CD4-positive, alpha-beta memory T cell (primary cell): ENCODE measurements around the gene UXS1. TPM values are rescaled to one million over a fixed set of nuclear protein-coding genes. Genes with fewer than 3 reads are reported as not detected.

Source experiments
- CTCF ChIA-PET: fragments of 350-600 bp; sonication (Branson Sonifier 250); formaldehyde crosslinking; loops from one replicate; lab custom pipeline; 2021; ENCODE audit warnings: inconsistent platforms; ENCODE audit not compliant: partially characterized antibody; lab: Charles Lee
- POLR2A ChIA-PET: fragments of 350-600 bp; sonication (Branson Sonifier 250); formaldehyde crosslinking; loops from one replicate; lab custom pipeline; 2021; ENCODE audit not compliant: partially characterized antibody; lab: Charles Lee
- DNase-seq, 5 donors: peaks; one replicate each; pipeline versions ENCODE4 v3.0.0 to v3.0.0-alpha.2; 2020 to 2022; ENCODE audit warnings: mixed read lengths in 1 of 5
- H3K27ac ChIP-seq: one replicate; pipeline ENCODE4 v1.7.0; 2013; ENCODE audit warnings: low read depth, low read length
- H3K27me3 ChIP-seq: 2 replicates; pipeline ENCODE4 v1.7.0; 2013; ENCODE audit warnings: mild to moderate bottlenecking, low read length, moderate library complexity; ENCODE audit not compliant: insufficient read depth
- H3K36me3 ChIP-seq: 2 replicates; pipeline ENCODE4 v1.7.0; 2013; ENCODE audit warnings: mild to moderate bottlenecking, low read length, moderate library complexity; ENCODE audit not compliant: insufficient read depth
- H3K4me1 ChIP-seq: 2 replicates; pipeline ENCODE4 v1.7.0; 2013; ENCODE audit warnings: mild to moderate bottlenecking, low read length, moderate library complexity; ENCODE audit not compliant: insufficient read depth
- H3K4me3 ChIP-seq, 2 donors: one replicate each; pipeline ENCODE4 v1.7.0; 2013; ENCODE audit warnings: low read length in 2 of 2, mild to moderate bottlenecking in 1 of 2
- H3K9me3 ChIP-seq, 2 donors: one replicate each; pipeline ENCODE4 v1.7.0; 2013; ENCODE audit warnings: low read length in 2 of 2, control low read depth in 1 of 2; ENCODE audit not compliant: control insufficient read depth in 1 of 2
- H3K27ac Mint-ChIP-seq, 7 donors: one replicate each; pipeline ENCODE4 v1.8.0; 2020 to 2021; ENCODE audit warnings: mixed read lengths in 7 of 7, mild to moderate bottlenecking in 6 of 7, inconsistent platforms in 3 of 7, moderate library complexity in 3 of 7
- H3K27me3 Mint-ChIP-seq, 2 donors: one replicate each; pipeline ENCODE4 v1.8.0; 2020 to 2021; ENCODE audit warnings: mixed read lengths in 2 of 2
- H3K36me3 Mint-ChIP-seq, 2 donors: one replicate each; pipeline ENCODE4 v1.8.0; 2020 to 2021; ENCODE audit warnings: mixed read lengths in 2 of 2, inconsistent platforms in 1 of 2, mild to moderate bottlenecking in 1 of 2
- H3K4me1 Mint-ChIP-seq, 4 donors: one replicate each; pipeline ENCODE4 v1.8.0; 2020 to 2021; ENCODE audit warnings: mixed read lengths in 4 of 4, mild to moderate bottlenecking in 1 of 4
- H3K4me3 Mint-ChIP-seq, 8 donors: one replicate each; pipeline ENCODE4 v1.8.0; 2020 to 2021; ENCODE audit warnings: mixed read lengths in 8 of 8, mild to moderate bottlenecking in 7 of 8, moderate library complexity in 6 of 8, inconsistent platforms in 3 of 8
- H3K9me3 Mint-ChIP-seq, 8 donors: one replicate each; pipeline ENCODE4 v1.8.0; 2020 to 2021; ENCODE audit warnings: mixed read lengths in 8 of 8, mild to moderate bottlenecking in 5 of 8, inconsistent platforms in 3 of 8, moderate library complexity in 1 of 8
- intact Hi-C: fragments of 100-400 bp; cut with micrococcal nuclease; formaldehyde crosslinking; loops from one replicate; pipeline ENCODE4 v1.15.1; 2023
- polyA plus RNA-seq, 2 donors: library from polyadenylated mRNA; unstranded; fragments of 300-500 nt; fragmentation: Illumina TruSeq; gene quantifications; one replicate each; pipeline ENCODE4 v1.2.3, GENCODE V29; 2021
- total RNA-seq, 2 experiments: library from RNA; stranded (reverse); gene quantifications; one replicate each; pipeline ENCODE4 v1.2.3, GENCODE V29; 2021

UXS1 gene
- total and polyA plus RNA-seq, 4 experiments from 2014 or later: 87.2 to 150 (median 118) TPM

GRCh38 chr2:106201661-106202060 is 7.6 kb upstream of the UXS1 start:
- H3K4me1 Mint-ChIP-seq: peaks cover 9 to 27% (median 12%) of the 10 kb centered on the region in 4 donors
- peaks cover 0 to 3% of the 10 kb centered on the region in 2 donors for H3K27me3 Mint-ChIP-seq
- CTCF ChIA-PET: no interaction called here
- Histone ChIP-seq H3K27ac (no peak overlapping the region), H3K9me3 (no peaks in the 10 kb centered on the region), H3K27me3 (no peaks in the 10 kb centered on the region), H3K4me3 (no peak overlapping the region), H3K36me3 (no peaks in the 10 kb centered on the region), H3K4me1 (peaks cover 10% of the 10 kb centered on the region)
- no peak overlapping the region for H3K27ac Mint-ChIP-seq
- H3K36me3 Mint-ChIP-seq: no peaks in the 10 kb centered on the region
- POLR2A ChIA-PET: interaction anchor here (1.4 kb wide), 1 partner anchor 41 kb away, joined by 4 read pairs; no protein-coding TSS in a partner anchor
- intact Hi-C loops: no loop called here
- DNase-seq: no peak
- no peak overlapping the region for H3K4me3 Mint-ChIP-seq
- no peaks in the 10 kb centered on the region for H3K9me3 Mint-ChIP-seq

- peak overlapping the region in 1 of 7 donors; percentile 17 for H3K27ac Mint-ChIP-seq
- intact Hi-C loops: loop anchor here (10.0 kb wide), 2 partner anchors 53 to 863 kb away; partner anchors contain the start of gene C2orf49
Measured at GRCh38 chr2:106197878-106198277, 3.8 kb upstream of the UXS1 start.

GRCh38 chr2:106195981-106196380 is 1.9 kb upstream of the UXS1 start:
- H3K36me3 Mint-ChIP-seq: peaks cover 5 to 11% of the 10 kb centered on the region in 2 donors
- no peaks in the 10 kb centered on the region for H3K27me3 ChIP-seq
- peak overlapping the region in 1 of 8 donors; percentile 98 for H3K4me3 Mint-ChIP-seq
- peaks cover 0 to 1% (median 0%) of the 10 kb centered on the region in 8 donors for H3K9me3 Mint-ChIP-seq
- no peaks in the 10 kb centered on the region for H3K36me3 ChIP-seq
- CTCF ChIA-PET: no interaction called here
- peaks cover 32% of the 10 kb centered on the region for H3K4me1 ChIP-seq
- no peak for DNase-seq
- intact Hi-C loops: loop anchor here (2.0 to 10.0 kb wide), 3 partner anchors 51 to 861 kb away; partner anchors contain the start of gene C2orf49
- H3K27ac ChIP-seq: no peak overlapping the region
- peaks cover 22 to 33% (median 26%) of the 10 kb centered on the region in 4 donors for H3K4me1 Mint-ChIP-seq
- no peak overlapping the region for H3K4me3 ChIP-seq
- peaks cover 0 to under 1% of the 10 kb centered on the region in 2 donors for H3K27me3 Mint-ChIP-seq
- peak overlapping the region in 1 of 7 donors; percentile 92 for H3K27ac Mint-ChIP-seq
- POLR2A ChIA-PET: interaction anchor here (1.0 to 4.5 kb wide), 2 partner anchors 28 to 36 kb away, joined by 4 to 153 read pairs; no protein-coding TSS in a partner anchor
- H3K9me3 ChIP-seq: no peaks in the 10 kb centered on the region

More at GRCh38 chr2:106197878-106198277, 3.8 kb upstream of the UXS1 start:
- DNase-seq: no peak
- no peak overlapping the region for H3K4me3 Mint-ChIP-seq
- peaks cover 0 to 1% (median 0%) of the 10 kb centered on the region in 8 donors for H3K9me3 Mint-ChIP-seq
- peaks cover 0 to 3% of the 10 kb centered on the region in 2 donors for H3K27me3 Mint-ChIP-seq
- Histone ChIP-seq H3K4me3 (no peak overlapping the region), H3K27ac (no peak overlapping the region), H3K36me3 (no peaks in the 10 kb centered on the region), H3K9me3 (no peaks in the 10 kb centered on the region), H3K4me1 (peaks cover 14% of the 10 kb centered on the region), H3K27me3 (no peaks in the 10 kb centered on the region)
- H3K4me1 Mint-ChIP-seq: peaks cover 5 to 14% (median 8%) of the 10 kb centered on the region in 4 donors
- ChIA-PET POLR2A (no interaction called here), CTCF (no interaction called here)
- peaks cover under 1 to 8% of the 10 kb centered on the region in 2 donors for H3K36me3 Mint-ChIP-seq

GRCh38 chr2:106195456-106195855 is 1.4 kb upstream of the UXS1 start:
- Mint-ChIP-seq H3K36me3 (peaks cover 5 to 11% of the 10 kb centered on the region in 2 donors), H3K4me1 (peaks cover 25 to 37% (median 30%) of the 10 kb centered on the region in 4 donors), H3K4me3 (peak overlapping the region; percentile 63 to 98 (median 94)), H3K9me3 (peaks cover 0 to 1% (median 0%) of the 10 kb centered on the region in 8 donors), H3K27ac (peak overlapping the region in 5 of 7 donors; percentile 43 to 95 (median 85)), H3K27me3 (no peaks in the 10 kb centered on the region)
- Histone ChIP-seq H3K4me3 (no peak overlapping the region), H3K4me1 (peaks cover 38% of the 10 kb centered on the region), H3K9me3 (no peaks in the 10 kb centered on the region), H3K27me3 (no peaks in the 10 kb centered on the region), H3K27ac (no peak overlapping the region), H3K36me3 (no peaks in the 10 kb centered on the region)
- ChIA-PET CTCF (interaction anchor here (1.0 to 1.1 kb wide), 2 partner anchors 37 to 90 kb away, joined by 4 to 5 read pairs; no protein-coding TSS in a partner anchor), POLR2A (interaction anchor here (0.8 to 4.5 kb wide), 3 partner anchors 28 to 35 kb away, joined by 3 to 153 read pairs (median 4); no protein-coding TSS in a partner anchor)
- intact Hi-C loops: loop anchor here (2.0 to 10.0 kb wide), 3 partner anchors 51 to 861 kb away; partner anchors contain the start of gene C2orf49
- DNase-seq: no peak

GRCh38 chr2:106193690-106193976 is 468 bp downstream of the UXS1 start:
- Mint-ChIP-seq H3K27ac (peak overlapping the region; percentile 66 to 85 (median 75)), H3K27me3 (no peaks in the 10 kb centered on the region), H3K4me3 (peak overlapping the region; percentile 83 to 89 (median 86)), H3K4me1 (peaks cover 40 to 54% (median 47%) of the 10 kb centered on the region in 4 donors), H3K36me3 (peaks cover 9 to 17% of the 10 kb centered on the region in 2 donors), H3K9me3 (peaks cover 0 to 1% (median 0%) of the 10 kb centered on the region in 8 donors)
- POLR2A ChIA-PET: interaction anchor here (0.6 to 4.5 kb wide), 13 partner anchors 10 to 302 kb away, joined by 3 to 153 read pairs (median 4); no protein-coding TSS in a partner anchor
- Histone ChIP-seq H3K4me3 (peak overlapping the region; percentile 50 to 55), H3K27ac (peak overlapping the region; percentile 76), H3K27me3 (no peaks in the 10 kb centered on the region), H3K36me3 (no peaks in the 10 kb centered on the region), H3K9me3 (no peaks in the 10 kb centered on the region), H3K4me1 (peaks cover 56% of the 10 kb centered on the region)
- DNase-seq: no peak
- CTCF ChIA-PET: interaction anchor here (0.8 to 2.5 kb wide), 7 partner anchors 10 to 87 kb away, joined by 3 to 30 read pairs (median 4); no protein-coding TSS in a partner anchor
- intact Hi-C loops: loop anchor here (1.0 to 10.0 kb wide), 3 partner anchors 33 to 859 kb away; partner anchors contain the start of gene C2orf49

- H3K36me3 Mint-ChIP-seq: peaks cover 11 to 17% of the 10 kb centered on the region in 2 donors
- peaks cover 46 to 60% (median 52%) of the 10 kb centered on the region in 4 donors for H3K4me1 Mint-ChIP-seq
- ChIA-PET POLR2A (interaction anchor here (0.6 to 4.5 kb wide), 13 partner anchors 9 to 302 kb away, joined by 3 to 153 read pairs (median 4); no protein-coding TSS in a partner anchor), CTCF (interaction anchor here (0.8 to 2.5 kb wide), 10 partner anchors 10 to 86 kb away, joined by 3 to 30 read pairs (median 4); no protein-coding TSS in a partner anchor)
- Histone ChIP-seq H3K27me3 (no peaks in the 10 kb centered on the region), H3K4me1 (peaks cover 62% of the 10 kb centered on the region), H3K9me3 (no peaks in the 10 kb centered on the region), H3K36me3 (no peaks in the 10 kb centered on the region), H3K4me3 (peak overlapping the region; percentile 50 to 55), H3K27ac (peak overlapping the region; percentile 76)
- peak; percentile 15 to 81 (median 24) for DNase-seq
- peaks cover 0 to 1% (median 0%) of the 10 kb centered on the region in 8 donors for H3K9me3 Mint-ChIP-seq
- intact Hi-C loops: loop anchor here (1.0 to 10.0 kb wide), 3 partner anchors 33 to 858 kb away; partner anchors contain the start of gene C2orf49
- H3K27ac Mint-ChIP-seq: peak overlapping the region; percentile 71 to 88 (median 77)
- H3K4me3 Mint-ChIP-seq: peak overlapping the region; percentile 83 to 89 (median 86)
- H3K27me3 Mint-ChIP-seq: no peaks in the 10 kb centered on the region
Measured at GRCh38 chr2:106192752-106193689, 1.1 kb downstream of the UXS1 start.
